ENCODE data around the gene PRM3.

PRM3 gene

GRCh38 chr16:11262915-11263314 is 10.5 kb downstream of the PRM3 start:
- TF ChIP-seq MAX (IDR thresholded peaks at IDR 0.05; ENCODE audit: low read depth, low read length) (no peak), POLR2A (IDR thresholded peaks at IDR 0.05; ENCODE audit: extremely low read depth, insufficient read length) (no peak), CTCF (IDR thresholded peaks at IDR 0.05; ENCODE audit: low read depth, low read length) (no peak), MYC (IDR thresholded peaks at IDR 0.05; ENCODE audit: low read depth, low read length) (no peak)
- H3K4me3 ChIP-seq (ENCODE audit: low read depth, low read length) = no peak overlapping the region
- no peak for DNase-seq (ENCODE audit: low read depth)

- no peak for TF ChIP-seq POLR2A (IDR thresholded peaks at IDR 0.05; ENCODE audit: extremely low read depth, insufficient read length)
- TF ChIP-seq MYC (IDR thresholded peaks at IDR 0.05; ENCODE audit: low read depth, low read length) = no peak
- TF ChIP-seq CTCF (IDR thresholded peaks at IDR 0.05; ENCODE audit: low read depth, low read length) = no peak
- no peak for TF ChIP-seq MAX (IDR thresholded peaks at IDR 0.05; ENCODE audit: low read depth, low read length)
- no peak for DNase-seq (ENCODE audit: low read depth)
- H3K4me3 ChIP-seq (ENCODE audit: low read depth, low read length) = no peak overlapping the region
These were observed 12.8 kb downstream of the PRM3 start for GRCh38 chr16:11260596-11260966.

- no peak for TF ChIP-seq MYC (IDR thresholded peaks at IDR 0.05; ENCODE audit: low read depth, low read length)
- TF ChIP-seq CTCF (IDR thresholded peaks at IDR 0.05; ENCODE audit: low read depth, low read length) = no peak
- no peak for TF ChIP-seq POLR2A (IDR thresholded peaks at IDR 0.05; ENCODE audit: extremely low read depth, insufficient read length)
- TF ChIP-seq MAX (IDR thresholded peaks at IDR 0.05; ENCODE audit: low read depth, low read length) = no peak
- DNase-seq (ENCODE audit: low read depth) = no peak
- H3K4me3 ChIP-seq (ENCODE audit: low read depth, low read length) = no peak overlapping the region
These were observed 13.5 kb downstream of the PRM3 start for GRCh38 chr16:11259655-11260595.

- H3K4me3 ChIP-seq (ENCODE audit: low read depth, low read length) = no peak overlapping the region
- no peak for TF ChIP-seq CTCF (IDR thresholded peaks at IDR 0.05; ENCODE audit: low read depth, low read length)
- TF ChIP-seq MAX (IDR thresholded peaks at IDR 0.05; ENCODE audit: low read depth, low read length) = no peak
- TF ChIP-seq POLR2A (IDR thresholded peaks at IDR 0.05; ENCODE audit: extremely low read depth, insufficient read length) = no peak
- TF ChIP-seq MYC (IDR thresholded peaks at IDR 0.05; ENCODE audit: low read depth, low read length) = no peak
- no peak for DNase-seq (ENCODE audit: low read depth)
These were observed 14.6 kb downstream of the PRM3 start for GRCh38 chr16:11258553-11259492.

- TF ChIP-seq CTCF (IDR thresholded peaks at IDR 0.05; ENCODE audit: low read depth, low read length) (peak; percentile 74), MAX (IDR thresholded peaks at IDR 0.05; ENCODE audit: low read depth, low read length) (peak; percentile 63; the same call in 1 of the 2 replicates), MYC (IDR thresholded peaks at IDR 0.05; ENCODE audit: low read depth, low read length) (no peak; the same call in 1 of the 2 replicates)
- DNase-seq (ENCODE audit: low read depth) = peak; percentile 88
- peak overlapping the region; percentile 64 for H3K4me3 ChIP-seq (ENCODE audit: low read depth, low read length)
These were observed 16.1 kb downstream of the PRM3 start for GRCh38 chr16:11257131-11257938.
